ENCODE results near the gene RAB6A.
A peak's percentile ranks its signal among the peaks of the same experiment; 100 is the strongest.

The RAB6A gene

GRCh38 chr11:73760679-73761402 is at the start of gene RAB6A:
Gene RAB6A, minus strand, starts transcription at chr11:73761074. Its CDS starts 439 bp downstream, at chr11:73760635.
- Mint-ChIP-seq H3K36me3 (ENCODE audit: insufficient read depth) (peaks cover 12% of the 10 kb centered on the region), H3K4me3 (peak within 1 kb of the TSS; percentile 92), H3K27ac (ENCODE audit: low read depth) (peak within 1 kb of the TSS; percentile 92), H3K9me3 (no peaks in the 10 kb centered on the region), H3K4me1 (peaks cover 34% of the 10 kb centered on the region), H3K27me3 (peaks cover 1% of the 10 kb centered on the region)
- ATAC-seq (replicated peaks; ENCODE audit: extremely low read depth, poor library complexity, severe bottlenecking) = peak; percentile 89
- peak; percentile 96 to 99 for DNase-seq (ENCODE audit: low spot score in 2 of 2)

- ATAC-seq (replicated peaks; ENCODE audit: extremely low read depth, poor library complexity, severe bottlenecking) (no peak), DNase-seq (ENCODE audit: low spot score in 2 of 2) (no peak)
- H3K9me3 Mint-ChIP-seq = no peaks in the 10 kb centered on the region
- no peak overlapping the region for H3K4me3 Mint-ChIP-seq
- peak overlapping the region; percentile 56 for H3K27ac Mint-ChIP-seq (ENCODE audit: low read depth)
- H3K27me3 Mint-ChIP-seq = no peaks in the 10 kb centered on the region
- H3K4me1 Mint-ChIP-seq = peaks cover 12% of the 10 kb centered on the region
- peaks cover 20% of the 10 kb centered on the region for H3K36me3 Mint-ChIP-seq (ENCODE audit: insufficient read depth)
These were observed 49.8 kb upstream of the RAB6A start for GRCh38 chr11:73810637-73811036.

GRCh38 chr11:73808052-73808451 is 47.2 kb upstream of the RAB6A start:
- Mint-ChIP-seq H3K9me3 (no peaks in the 10 kb centered on the region), H3K4me1 (peaks cover 18% of the 10 kb centered on the region), H3K27ac (ENCODE audit: low read depth) (no peak overlapping the region), H3K36me3 (ENCODE audit: insufficient read depth) (peaks cover 18% of the 10 kb centered on the region), H3K4me3 (no peak overlapping the region), H3K27me3 (no peaks in the 10 kb centered on the region)
- ATAC-seq (replicated peaks; ENCODE audit: extremely low read depth, poor library complexity, severe bottlenecking) (no peak), DNase-seq (ENCODE audit: low spot score in 2 of 2) (no peak)

- Mint-ChIP-seq H3K27ac (ENCODE audit: low read depth) (no peak overlapping the region), H3K9me3 (no peaks in the 10 kb centered on the region), H3K36me3 (ENCODE audit: insufficient read depth) (peaks cover 15% of the 10 kb centered on the region), H3K4me3 (no peak overlapping the region), H3K27me3 (no peaks in the 10 kb centered on the region), H3K4me1 (peaks cover 23% of the 10 kb centered on the region)
- ATAC-seq (replicated peaks; ENCODE audit: extremely low read depth, poor library complexity, severe bottlenecking) (no peak), DNase-seq (ENCODE audit: low spot score in 2 of 2) (no peak)
These were observed 43.8 kb upstream of the RAB6A start for GRCh38 chr11:73804712-73805111.

GRCh38 chr11:73801136-73801535 is 40.3 kb upstream of the RAB6A start:
- no peak for ATAC-seq (replicated peaks; ENCODE audit: extremely low read depth, poor library complexity, severe bottlenecking)

GRCh38 chr11:73800276-73800806 is 39.5 kb upstream of the RAB6A start:
- Mint-ChIP-seq H3K4me3 (no peak overlapping the region), H3K4me1 (peaks cover 18% of the 10 kb centered on the region), H3K36me3 (ENCODE audit: insufficient read depth) (peaks cover 7% of the 10 kb centered on the region), H3K27me3 (no peaks in the 10 kb centered on the region), H3K27ac (ENCODE audit: low read depth) (no peak overlapping the region), H3K9me3 (no peaks in the 10 kb centered on the region)
- ATAC-seq (replicated peaks; ENCODE audit: extremely low read depth, poor library complexity, severe bottlenecking) = no peak
- DNase-seq (ENCODE audit: low spot score in 2 of 2) = no peak

More at GRCh38 chr11:73801136-73801535, 40.3 kb upstream of the RAB6A start:
- Mint-ChIP-seq H3K4me1 (peaks cover 22% of the 10 kb centered on the region), H3K27me3 (no peaks in the 10 kb centered on the region), H3K27ac (ENCODE audit: low read depth) (no peak overlapping the region), H3K9me3 (no peaks in the 10 kb centered on the region), H3K4me3 (no peak overlapping the region), H3K36me3 (ENCODE audit: insufficient read depth) (peaks cover 4% of the 10 kb centered on the region)
- no peak for DNase-seq (ENCODE audit: low spot score in 2 of 2)

GRCh38 chr11:73797457-73797856 is 36.6 kb upstream of the RAB6A start:
- no peak for ATAC-seq (replicated peaks; ENCODE audit: extremely low read depth, poor library complexity, severe bottlenecking)
- Mint-ChIP-seq H3K9me3 (no peaks in the 10 kb centered on the region), H3K27me3 (no peaks in the 10 kb centered on the region), H3K36me3 (ENCODE audit: insufficient read depth) (peaks cover 13% of the 10 kb centered on the region), H3K4me3 (no peak overlapping the region), H3K27ac (ENCODE audit: low read depth) (no peak overlapping the region), H3K4me1 (peaks cover 18% of the 10 kb centered on the region)
- no peak for DNase-seq (ENCODE audit: low spot score in 2 of 2)

GRCh38 chr11:73795925-73796632 is 35.2 kb upstream of the RAB6A start:
- Mint-ChIP-seq H3K4me1 (peaks cover 5% of the 10 kb centered on the region), H3K36me3 (ENCODE audit: insufficient read depth) (peaks cover 13% of the 10 kb centered on the region), H3K27ac (ENCODE audit: low read depth) (no peak overlapping the region), H3K4me3 (no peak overlapping the region), H3K27me3 (no peaks in the 10 kb centered on the region), H3K9me3 (no peaks in the 10 kb centered on the region)
- ATAC-seq (replicated peaks; ENCODE audit: extremely low read depth, poor library complexity, severe bottlenecking) (no peak), DNase-seq (ENCODE audit: low spot score in 2 of 2) (no peak)

- Mint-ChIP-seq H3K4me3 (no peak overlapping the region), H3K36me3 (ENCODE audit: insufficient read depth) (peaks cover 17% of the 10 kb centered on the region), H3K27ac (ENCODE audit: low read depth) (no peak overlapping the region), H3K9me3 (no peaks in the 10 kb centered on the region), H3K4me1 (peaks cover 11% of the 10 kb centered on the region), H3K27me3 (no peaks in the 10 kb centered on the region)
- no peak for DNase-seq (ENCODE audit: low spot score in 2 of 2)
- ATAC-seq (replicated peaks; ENCODE audit: extremely low read depth, poor library complexity, severe bottlenecking) = no peak
These were observed 31.7 kb upstream of the RAB6A start for GRCh38 chr11:73792584-73792983.

- peaks cover 11% of the 10 kb centered on the region for H3K36me3 Mint-ChIP-seq (ENCODE audit: insufficient read depth)
- DNase-seq (ENCODE audit: low spot score in 2 of 2) (no peak), ATAC-seq (replicated peaks; ENCODE audit: extremely low read depth, poor library complexity, severe bottlenecking) (no peak)
- no peaks in the 10 kb centered on the region for H3K27me3 Mint-ChIP-seq
- no peaks in the 10 kb centered on the region for H3K9me3 Mint-ChIP-seq
- no peak overlapping the region for H3K27ac Mint-ChIP-seq (ENCODE audit: low read depth)
- peaks cover 16% of the 10 kb centered on the region for H3K4me1 Mint-ChIP-seq
- peak overlapping the region; percentile 98 for H3K4me3 Mint-ChIP-seq
These were observed 28.4 kb upstream of the RAB6A start for GRCh38 chr11:73789279-73789670.

- ATAC-seq (replicated peaks; ENCODE audit: extremely low read depth, poor library complexity, severe bottlenecking) = peak; percentile 100
- H3K27me3 Mint-ChIP-seq = no peaks in the 10 kb centered on the region
- peaks cover 7% of the 10 kb centered on the region for H3K36me3 Mint-ChIP-seq (ENCODE audit: insufficient read depth)
- H3K4me1 Mint-ChIP-seq = peaks cover 11% of the 10 kb centered on the region
- no peaks in the 10 kb centered on the region for H3K9me3 Mint-ChIP-seq
- peak; percentile 73 to 82 for DNase-seq (ENCODE audit: low spot score in 2 of 2)
- peak within 1 kb of the TSS; percentile 98 for H3K27ac Mint-ChIP-seq (ENCODE audit: low read depth)
- H3K4me3 Mint-ChIP-seq = peak within 1 kb of the TSS; percentile 98
These were observed 27.0 kb upstream of the RAB6A start, which contains the start of gene MRPL48 for GRCh38 chr11:73787643-73788558. Gene MRPL48, plus strand, starts transcription at chr11:73787874. Its CDS starts 98 bp downstream, at chr11:73787972.

GRCh38 chr11:73787051-73787642 is 26.3 kb upstream of the RAB6A start:
- Mint-ChIP-seq H3K27me3 (no peaks in the 10 kb centered on the region), H3K36me3 (ENCODE audit: insufficient read depth) (peaks cover 7% of the 10 kb centered on the region), H3K27ac (ENCODE audit: low read depth) (peak overlapping the region; percentile 98), H3K4me1 (peaks cover 11% of the 10 kb centered on the region), H3K4me3 (peak overlapping the region; percentile 98), H3K9me3 (no peaks in the 10 kb centered on the region)
- ATAC-seq (replicated peaks; ENCODE audit: extremely low read depth, poor library complexity, severe bottlenecking) (peak; percentile 3), DNase-seq (ENCODE audit: low spot score in 2 of 2) (no peak)

All from central memory CD8-positive, alpha-beta T cell (primary cell).